HG03378 (cell line): ENCODE results near the gene GP5.

Source experiments
- ATAC-seq: cut with Tn5 transposase; IDR thresholded peaks from one replicate; pipeline ENCODE4 v1.9.1; 2021; ENCODE audit warnings: mild to moderate bottlenecking, moderate library complexity; ENCODE audit not compliant: unreplicated experiment

GP5 gene

DNA sequence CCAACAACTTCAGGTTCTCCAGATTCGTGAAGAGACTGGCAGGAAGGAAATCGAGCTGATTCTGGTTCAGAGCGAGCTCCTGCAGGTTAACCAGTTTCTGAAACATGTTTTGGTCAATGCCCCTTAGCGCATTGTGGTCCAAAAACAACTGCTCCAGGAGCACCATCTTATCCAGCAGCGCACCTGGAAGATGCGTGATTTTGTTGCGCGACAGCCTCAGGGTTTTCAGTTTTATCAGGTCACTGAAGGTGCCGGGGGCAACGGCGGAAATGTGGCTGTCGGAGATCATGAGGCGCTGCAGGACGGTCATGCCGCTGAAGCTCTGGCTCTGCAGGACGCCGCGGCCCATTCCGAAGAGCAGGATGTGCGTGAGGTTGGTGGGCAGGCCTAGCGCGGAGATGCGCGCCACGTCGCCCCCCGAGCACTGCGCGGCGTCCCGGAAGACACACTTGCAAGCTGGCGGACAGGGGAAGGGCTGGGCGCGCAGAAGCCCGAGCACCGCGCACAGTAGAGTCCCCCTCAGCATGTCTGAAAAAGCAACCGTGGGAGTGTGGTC, 1.2 kb downstream of the GP5 start:
- no peak for ATAC-seq

DNA sequence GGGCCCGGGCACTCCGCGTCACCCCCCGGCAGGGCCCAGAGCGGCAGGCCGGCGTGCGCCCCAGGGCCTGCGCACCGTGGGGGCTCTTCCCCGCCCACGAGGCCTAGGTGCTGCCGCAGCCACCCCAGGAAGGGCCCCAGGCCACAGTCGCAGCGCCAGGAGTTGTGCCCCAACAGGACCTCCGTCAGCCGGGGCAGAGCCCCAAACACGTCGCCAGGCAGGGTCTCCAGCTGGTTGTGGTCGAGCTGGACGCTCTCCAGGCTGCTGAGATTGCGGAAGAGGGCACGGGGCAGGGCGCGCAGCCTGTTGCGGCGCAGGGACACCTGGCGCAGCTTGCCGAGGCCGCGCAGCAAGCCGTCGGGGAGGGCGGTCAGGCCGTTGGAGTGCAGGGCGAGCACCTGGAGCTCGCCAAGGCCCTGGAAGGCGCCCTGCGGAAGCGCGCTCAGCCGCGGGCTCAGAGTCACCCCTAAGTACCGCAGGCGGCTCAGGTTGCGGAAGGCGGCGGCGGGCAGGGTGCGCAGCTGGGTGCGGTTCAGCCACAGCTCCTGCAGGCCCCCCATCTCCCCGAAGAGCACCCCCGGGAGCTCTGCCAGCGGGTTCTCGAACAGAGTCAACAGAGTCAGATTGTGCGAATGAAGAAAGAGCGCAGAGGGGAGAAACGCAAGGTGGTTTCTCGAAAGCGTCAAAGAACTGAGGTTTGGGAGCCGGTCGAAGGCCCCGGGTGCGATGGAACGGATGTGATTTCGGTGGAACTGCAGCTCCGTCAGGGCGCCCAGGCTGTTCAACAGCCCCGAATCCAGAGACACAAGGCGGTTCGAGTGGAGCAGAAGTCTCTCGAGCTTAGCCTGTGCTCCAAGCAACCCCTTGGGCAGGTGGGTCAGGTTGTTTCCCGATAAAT, 2.0 kb downstream of the GP5 start:
- ATAC-seq = no peak

GRCh38 chr3:194396539-194396858, 2.6 kb downstream of the GP5 start:
- no peak for ATAC-seq

- ATAC-seq = no peak
These were observed 3.1 kb downstream of the GP5 start for GRCh38 chr3:194395778-194396538.

- no peak for ATAC-seq
These were observed 3.9 kb downstream of the GP5 start for GRCh38 chr3:194395212-194395611.

DNA sequence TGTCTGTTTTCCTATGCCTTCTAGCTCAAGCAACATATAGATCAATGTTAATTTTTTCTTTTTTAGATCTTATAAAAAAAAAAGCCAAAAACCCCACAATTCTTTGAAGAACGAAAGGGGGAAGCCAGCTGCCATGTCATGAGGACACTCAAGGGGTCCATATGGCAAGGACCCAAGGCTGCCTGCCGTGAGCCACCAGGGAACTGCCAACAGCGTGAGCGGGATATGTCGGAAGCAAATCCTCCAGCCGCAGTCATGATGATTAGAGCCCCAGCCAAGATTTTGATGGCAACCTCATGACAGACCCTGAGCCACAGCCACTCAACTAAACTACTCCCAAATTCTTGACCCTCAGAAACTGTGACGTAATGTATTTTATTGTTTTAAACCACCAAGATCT, 6.5 kb downstream of the GP5 start:
- no peak for ATAC-seq

- ATAC-seq = no peak
These were observed 8.2 kb downstream of the GP5 start for GRCh38 chr3:194390835-194391234.

- no peak for ATAC-seq
These were observed 9.8 kb downstream of the GP5 start for GRCh38 chr3:194389269-194389668.

GRCh38 chr3:194387926-194388418, 11.1 kb downstream of the GP5 start:
- ATAC-seq = no peak

GRCh38 chr3:194387276-194387675, 11.8 kb downstream of the GP5 start:
- no peak for ATAC-seq

DNA sequence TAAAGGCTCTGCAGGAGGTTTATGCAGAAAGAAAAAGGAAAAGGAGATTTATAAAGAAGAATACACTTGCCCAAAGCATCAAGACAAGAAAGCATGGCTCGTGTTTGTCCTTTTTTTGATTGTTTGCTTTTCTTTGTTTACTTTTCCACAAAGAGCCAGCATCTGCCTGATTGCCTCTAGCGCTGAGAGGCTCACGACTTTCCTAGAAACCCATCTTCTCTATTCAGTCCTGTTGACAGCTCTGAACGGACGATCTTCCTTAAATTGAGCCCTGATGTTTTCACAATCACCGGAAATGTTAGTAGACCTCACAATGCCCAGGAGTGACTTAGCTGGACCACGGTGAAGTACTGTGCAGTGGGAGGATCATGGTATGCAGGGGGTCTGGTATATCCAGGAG, 12.4 kb downstream of the GP5 start:
- no peak for ATAC-seq

- ATAC-seq = no peak
These were observed 13.0 kb downstream of the GP5 start for GRCh38 chr3:194386066-194386465.

GRCh38 chr3:194384569-194385001, 14.5 kb downstream of the GP5 start:
- ATAC-seq = no peak

GRCh38 chr3:194384156-194384555, 14.9 kb downstream of the GP5 start:
- ATAC-seq = no peak

DNA sequence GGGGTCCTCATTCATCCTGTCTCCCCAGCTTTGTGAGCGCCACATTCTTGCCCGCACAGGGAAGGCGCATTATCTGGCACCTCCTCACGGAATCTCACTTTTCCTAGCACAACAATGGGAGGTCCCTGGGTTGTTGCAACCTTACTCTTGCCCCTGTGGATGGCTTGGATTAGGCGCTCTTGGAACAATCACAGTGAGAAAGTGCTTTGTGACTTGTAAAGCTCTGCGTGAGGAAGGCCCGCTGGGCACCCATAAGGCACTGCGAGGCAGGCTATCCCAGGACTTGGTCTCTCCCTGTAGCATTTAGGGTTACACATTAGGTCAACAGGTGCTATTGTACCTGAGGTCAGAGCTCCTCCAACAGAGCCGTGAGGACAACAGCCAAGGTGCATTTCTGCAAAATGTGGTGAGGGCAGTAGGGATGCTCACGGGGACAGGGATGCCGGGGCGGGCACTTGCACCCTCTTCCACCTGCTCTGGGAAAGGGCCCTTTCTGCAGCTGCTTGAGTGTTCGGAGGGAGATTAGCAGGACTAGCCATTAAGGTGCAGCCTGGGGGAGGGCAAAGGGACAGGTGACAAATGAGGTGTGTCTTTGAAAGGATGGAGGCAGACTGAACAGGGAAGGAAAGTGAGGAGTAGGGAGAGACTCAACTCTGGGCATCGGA, 15.7 kb downstream of the GP5 start:
- no peak for ATAC-seq

GRCh38 chr3:194382892-194383223, 16.2 kb downstream of the GP5 start:
- ATAC-seq = no peak

DNA sequence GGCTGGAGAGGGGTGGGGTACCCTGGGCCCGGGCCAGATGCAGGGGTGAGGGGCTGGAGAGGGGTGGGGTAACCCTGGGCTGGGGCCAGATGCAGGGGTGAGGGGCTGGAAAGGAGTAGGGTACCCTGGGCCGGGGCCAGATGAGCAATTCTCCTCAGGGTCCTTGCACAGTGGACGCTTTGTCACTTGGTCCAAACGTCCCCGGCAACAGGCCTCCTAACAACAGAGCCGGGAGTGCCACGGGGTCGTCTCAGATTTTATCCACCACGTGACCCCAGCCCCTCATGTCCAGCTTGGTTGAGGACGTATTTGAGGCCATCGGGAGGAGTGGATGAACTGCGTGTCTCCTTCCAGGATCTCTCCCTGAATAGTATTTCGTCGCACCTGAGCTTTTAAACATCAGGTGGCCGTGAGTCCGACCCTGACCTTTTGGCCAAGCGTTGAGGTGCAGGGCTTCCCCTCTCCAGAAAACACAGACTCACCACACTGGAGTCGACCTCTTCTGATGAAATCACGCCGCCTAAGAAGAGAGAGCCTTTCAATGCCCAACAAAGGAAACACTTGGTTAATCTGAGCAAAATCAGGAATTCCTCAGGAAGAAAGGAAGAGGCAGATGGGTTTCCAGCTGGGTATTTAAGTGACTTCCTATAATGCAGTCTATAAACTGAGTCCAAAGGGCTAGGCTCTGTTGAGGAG, 16.7 kb downstream of the GP5 start:
- no peak for ATAC-seq

- ATAC-seq = no peak
These were observed 17.6 kb downstream of the GP5 start for GRCh38 chr3:194381460-194381875.

GRCh38 chr3:194380326-194380725, 18.7 kb downstream of the GP5 start:
- ATAC-seq = no peak

DNA sequence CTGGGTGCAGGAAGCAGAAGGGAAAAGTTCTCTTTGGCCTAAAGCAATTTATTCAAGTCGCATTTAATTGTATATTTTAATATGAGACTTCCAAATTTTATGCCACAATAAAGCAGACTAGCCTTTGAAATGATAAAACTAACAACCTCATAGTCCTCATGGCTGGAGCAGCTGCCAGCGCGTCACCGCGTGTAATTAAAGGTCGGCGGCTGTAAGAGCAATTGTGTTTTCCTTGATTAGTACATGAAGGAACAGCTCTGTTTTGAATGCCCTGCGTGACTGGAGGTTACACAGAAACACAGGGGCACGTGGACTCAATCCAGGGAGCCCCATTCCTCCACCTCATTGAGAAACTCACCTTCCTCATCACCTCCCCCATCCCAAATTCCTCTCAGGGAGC, 19.4 kb downstream of the GP5 start:
- ATAC-seq = no peak

DNA sequence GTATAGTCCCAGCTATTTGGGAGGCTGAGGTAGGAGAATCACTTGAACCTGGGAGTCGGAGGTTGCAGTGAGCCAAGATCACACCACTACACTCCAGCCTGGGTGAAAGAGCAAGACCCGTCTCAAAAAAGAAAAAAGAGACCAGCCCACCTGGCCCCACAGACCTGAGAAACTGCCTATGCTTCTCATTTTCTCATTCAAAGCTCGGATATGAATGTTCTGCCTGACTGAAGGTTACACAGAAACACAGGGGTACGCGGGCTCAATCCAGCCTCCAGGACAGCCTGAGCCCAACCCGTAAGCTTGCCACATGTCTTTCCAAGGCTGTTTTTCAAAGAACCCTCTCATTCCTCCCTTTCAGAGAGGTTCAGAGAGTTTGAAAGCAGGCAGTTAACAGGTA, 19.8 kb downstream of the GP5 start:
- ATAC-seq = no peak
